GM12892 (cell line): ENCODE data around the gene NCAPD3.

Experiments used
- POLR2A ChIP-seq: IDR thresholded peaks from 2 replicates; pipeline ENCODE4 v1.6.1; 2011; ENCODE audit warnings: low read depth, low read length, control low read depth
- POLR2AphosphoS5 ChIP-seq: IDR thresholded peaks from 2 replicates; pipeline ENCODE4 v1.6.1; 2011; ENCODE audit warnings: low read depth, low read length, control low read depth
- TAF1 ChIP-seq: IDR thresholded peaks from 2 replicates; pipeline ENCODE4 v1.6.1; 2011; ENCODE audit warnings: low read depth, mild to moderate bottlenecking, control low read depth, low read length, borderline replicate concordance

- TF ChIP-seq POLR2A (no peak), TAF1 (no peak), POLR2AphosphoS5 (no peak)
Measured at GRCh38 chr11:134149371-134149770, 74.4 kb downstream of the NCAPD3 start.
